ENCODE results near the gene AP5S1.

Gene AP5S1

DNA sequence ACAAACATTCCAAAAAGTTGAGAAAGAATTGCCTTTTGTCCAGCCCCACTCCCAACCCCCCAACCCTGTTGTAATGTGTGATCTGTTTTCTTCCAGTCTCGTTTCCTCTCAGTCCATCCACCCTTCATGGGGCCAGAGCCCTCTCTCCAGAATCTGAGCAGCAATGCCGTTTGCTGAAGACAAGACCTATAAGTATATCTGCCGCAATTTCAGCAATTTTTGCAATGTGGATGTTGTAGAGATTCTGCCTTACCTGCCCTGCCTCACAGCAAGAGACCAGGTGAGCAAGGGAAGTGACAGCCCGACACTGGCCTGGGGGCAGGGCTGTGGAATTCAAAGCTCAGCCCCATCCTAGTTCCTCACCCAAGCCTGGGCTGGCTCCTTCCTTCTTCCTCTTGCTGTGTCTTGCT, 34.1 kb downstream of the AP5S1 start:
- no peak overlapping the region for H3K27ac ChIP-seq
- TF ChIP-seq, protein P1, sequence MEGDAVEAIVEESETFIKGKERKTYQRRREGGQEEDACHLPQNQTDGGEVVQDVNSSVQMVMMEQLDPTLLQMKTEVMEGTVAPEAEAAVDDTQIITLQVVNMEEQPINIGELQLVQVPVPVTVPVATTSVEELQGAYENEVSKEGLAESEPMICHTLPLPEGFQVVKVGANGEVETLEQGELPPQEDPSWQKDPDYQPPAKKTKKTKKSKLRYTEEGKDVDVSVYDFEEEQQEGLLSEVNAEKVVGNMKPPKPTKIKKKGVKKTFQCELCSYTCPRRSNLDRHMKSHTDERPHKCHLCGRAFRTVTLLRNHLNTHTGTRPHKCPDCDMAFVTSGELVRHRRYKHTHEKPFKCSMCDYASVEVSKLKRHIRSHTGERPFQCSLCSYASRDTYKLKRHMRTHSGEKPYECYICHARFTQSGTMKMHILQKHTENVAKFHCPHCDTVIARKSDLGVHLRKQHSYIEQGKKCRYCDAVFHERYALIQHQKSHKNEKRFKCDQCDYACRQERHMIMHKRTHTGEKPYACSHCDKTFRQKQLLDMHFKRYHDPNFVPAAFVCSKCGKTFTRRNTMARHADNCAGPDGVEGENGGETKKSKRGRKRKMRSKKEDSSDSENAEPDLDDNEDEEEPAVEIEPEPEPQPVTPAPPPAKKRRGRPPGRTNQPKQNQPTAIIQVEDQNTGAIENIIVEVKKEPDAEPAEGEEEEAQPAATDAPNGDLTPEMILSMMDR (conservative IDR thresholded peaks at IDR 0.05): no peak

DNA sequence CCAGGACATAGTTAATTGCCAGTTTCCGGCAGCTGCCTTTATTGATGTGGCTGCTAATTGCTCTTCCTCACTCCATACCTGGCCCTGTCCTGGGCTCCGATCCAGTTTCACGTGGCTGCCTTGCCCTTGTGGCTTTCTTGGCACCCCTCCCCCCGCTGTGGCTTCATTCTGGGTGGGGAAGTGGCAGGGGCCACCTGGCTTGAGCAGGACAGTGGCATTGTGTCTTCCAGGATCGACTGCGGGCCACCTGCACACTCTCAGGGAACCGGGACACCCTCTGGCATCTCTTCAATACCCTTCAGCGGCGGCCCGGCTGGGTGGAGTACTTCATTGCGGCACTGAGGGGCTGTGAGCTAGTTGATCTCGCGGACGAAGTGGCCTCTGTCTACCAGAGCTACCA, 37.1 kb downstream of the AP5S1 start:
- H3K27ac ChIP-seq: no peak overlapping the region
- no peak for TF ChIP-seq ZFX (IDR thresholded peaks at IDR 0.05)
- TF ChIP-seq, protein P1 (conservative IDR thresholded peaks at IDR 0.05): no peak

DNA sequence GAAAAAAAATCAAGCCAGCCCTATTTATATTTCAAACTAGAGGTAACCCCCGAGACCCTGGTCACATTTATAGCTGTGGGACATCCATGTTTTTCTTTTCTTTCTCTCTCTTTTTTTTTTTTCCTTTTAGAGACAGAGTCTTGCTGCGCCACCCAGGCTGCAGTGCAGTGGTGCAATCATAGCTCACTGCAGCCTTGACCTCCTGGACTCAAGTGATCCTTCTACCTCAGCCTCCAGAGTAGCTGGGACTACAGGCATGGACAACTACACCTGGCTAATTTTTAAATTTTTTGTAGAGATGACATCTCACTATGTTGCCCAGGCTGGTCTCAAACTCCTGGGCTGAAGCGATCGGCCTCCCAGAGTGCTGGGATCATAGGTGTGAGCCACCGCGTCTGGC, 38.3 kb downstream of the AP5S1 start:
- TF ChIP-seq ZFX (IDR thresholded peaks at IDR 0.05): no peak
- TF ChIP-seq, protein P1 (conservative IDR thresholded peaks at IDR 0.05): no peak
- H3K27ac ChIP-seq: no peak overlapping the region

DNA sequence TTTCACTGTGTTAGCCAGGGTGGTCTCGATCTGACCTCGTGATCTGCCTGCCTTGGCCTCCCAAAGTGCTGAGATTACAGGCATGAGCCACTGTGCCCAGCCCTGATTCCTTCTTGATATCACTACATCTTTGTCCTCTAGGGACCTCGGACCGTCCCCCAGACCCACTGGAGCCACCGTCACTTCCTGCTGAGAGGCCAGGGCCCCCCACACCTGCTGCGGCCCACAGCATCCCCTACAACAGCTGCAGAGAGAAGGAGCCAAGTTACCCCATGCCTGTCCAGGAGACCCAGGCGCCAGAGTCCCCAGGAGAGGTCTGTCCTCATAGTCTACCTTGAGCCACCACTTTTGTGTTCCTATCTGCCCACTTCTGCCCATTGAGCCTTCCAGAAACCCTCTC, 40.8 kb downstream of the AP5S1 start:
- TF ChIP-seq ZFX (IDR thresholded peaks at IDR 0.05): no peak
- TF ChIP-seq, protein P1 (conservative IDR thresholded peaks at IDR 0.05): no peak
- H3K27ac ChIP-seq: no peak overlapping the region

DNA sequence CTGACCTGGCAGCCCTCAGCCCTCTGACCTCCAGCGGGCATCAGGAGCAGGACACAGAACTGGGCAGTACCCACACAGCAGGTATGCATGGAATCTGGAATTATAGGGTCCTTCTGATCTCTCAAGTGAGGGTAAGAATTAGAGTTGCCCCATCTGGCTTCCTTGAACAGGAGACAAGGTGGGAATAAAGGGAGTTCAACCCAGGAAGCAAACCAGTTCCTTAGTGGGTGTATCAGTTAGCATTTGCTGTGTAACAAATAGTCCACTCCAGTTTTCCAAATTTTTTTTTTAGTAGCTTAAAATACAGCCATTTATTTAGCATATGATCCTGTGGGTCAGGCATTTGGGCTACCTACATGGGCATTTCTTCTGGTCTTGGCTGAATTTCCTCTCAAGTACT, 42.0 kb downstream of the AP5S1 start:
- no peak overlapping the region for H3K27ac ChIP-seq
- no peak for TF ChIP-seq ZFX (IDR thresholded peaks at IDR 0.05)
- TF ChIP-seq, protein P1 (conservative IDR thresholded peaks at IDR 0.05): no peak

DNA sequence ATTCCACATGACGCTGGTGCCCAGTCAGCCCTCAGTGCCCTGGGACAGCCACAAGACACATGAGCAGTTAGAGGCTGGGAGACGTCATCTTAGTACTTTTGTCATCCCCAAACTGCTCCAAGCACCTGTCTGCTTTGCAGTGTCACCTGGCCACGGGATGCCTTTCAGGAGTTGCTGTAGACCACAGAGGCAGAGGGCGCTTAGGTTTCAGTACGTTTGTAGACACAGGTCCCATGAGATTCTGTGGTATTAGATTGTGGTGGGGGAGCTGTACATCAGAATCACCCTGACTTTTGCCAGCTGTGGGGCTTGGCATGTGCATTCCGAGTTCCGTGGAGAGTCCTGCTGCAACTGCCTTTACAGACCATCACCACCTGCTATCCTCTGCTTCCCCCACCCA, 43.0 kb downstream of the AP5S1 start:
- TF ChIP-seq ZFX (IDR thresholded peaks at IDR 0.05): no peak
- TF ChIP-seq, protein P1 (conservative IDR thresholded peaks at IDR 0.05): no peak
- H3K27ac ChIP-seq: no peak overlapping the region

DNA sequence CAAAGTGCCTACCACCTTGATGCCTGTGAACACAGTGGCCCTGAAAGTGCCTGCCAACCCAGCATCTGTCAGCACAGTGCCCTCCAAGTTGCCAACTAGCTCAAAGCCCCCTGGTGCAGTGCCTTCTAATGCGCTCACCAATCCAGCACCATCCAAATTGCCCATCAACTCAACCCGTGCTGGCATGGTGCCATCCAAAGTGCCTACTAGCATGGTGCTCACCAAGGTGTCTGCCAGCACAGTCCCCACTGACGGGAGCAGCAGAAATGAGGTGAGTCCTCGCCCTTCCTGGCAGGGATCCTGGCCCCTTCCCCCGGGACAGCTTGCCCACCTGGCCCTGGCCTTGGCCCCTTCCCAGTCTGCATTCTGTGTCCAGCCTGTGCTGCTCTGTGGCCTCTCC, 44.2 kb downstream of the AP5S1 start:
- no peak overlapping the region for H3K27ac ChIP-seq
- TF ChIP-seq, protein P1 (conservative IDR thresholded peaks at IDR 0.05): no peak
- no peak for TF ChIP-seq ZFX (IDR thresholded peaks at IDR 0.05)
